GM19193 (cell line): ENCODE data around the gene MYO15A.

ENCODE experiments used
- POLR2A ChIP-seq: IDR thresholded peaks from 4 replicates; pipeline ENCODE4 v1.6.1; 2011; ENCODE audit not compliant: insufficient read depth, insufficient read length; ENCODE audit errors: extremely low read depth

The MYO15A gene

DNA sequence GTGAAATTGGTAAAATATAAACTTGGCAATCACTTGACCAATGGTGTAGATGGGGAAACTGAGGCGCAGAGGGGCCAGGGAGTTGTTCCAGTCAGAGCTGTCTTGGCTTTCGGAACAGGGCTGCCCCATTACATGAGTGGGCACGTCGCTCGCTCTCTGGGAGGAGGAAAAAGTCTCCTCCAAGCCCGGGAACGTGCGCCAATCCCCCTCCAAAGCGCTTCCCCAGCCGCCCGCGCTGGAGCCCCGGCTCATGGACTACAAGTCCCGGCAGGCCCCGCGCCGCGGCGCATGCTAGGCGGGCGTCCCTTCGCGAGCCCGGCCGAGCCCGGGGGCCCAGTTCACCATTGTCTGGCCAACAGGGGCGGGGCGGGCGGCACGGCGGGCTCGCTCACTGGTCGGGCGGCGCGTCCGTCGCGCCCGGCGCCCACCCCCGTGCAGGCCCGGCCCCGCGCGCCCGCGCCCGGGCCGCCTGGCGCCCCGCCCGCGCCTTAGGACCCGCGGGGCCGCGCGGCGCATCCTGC lies 116.6 kb downstream of the MYO15A start, which contains the start of gene LLGL1:
TSS of gene LLGL1 (plus strand) at position 515 of the 521 bp plus-strand sequence. CDS start 48 bp downstream, outside the sequence.
- TF ChIP-seq POLR2A, result no peak

DNA sequence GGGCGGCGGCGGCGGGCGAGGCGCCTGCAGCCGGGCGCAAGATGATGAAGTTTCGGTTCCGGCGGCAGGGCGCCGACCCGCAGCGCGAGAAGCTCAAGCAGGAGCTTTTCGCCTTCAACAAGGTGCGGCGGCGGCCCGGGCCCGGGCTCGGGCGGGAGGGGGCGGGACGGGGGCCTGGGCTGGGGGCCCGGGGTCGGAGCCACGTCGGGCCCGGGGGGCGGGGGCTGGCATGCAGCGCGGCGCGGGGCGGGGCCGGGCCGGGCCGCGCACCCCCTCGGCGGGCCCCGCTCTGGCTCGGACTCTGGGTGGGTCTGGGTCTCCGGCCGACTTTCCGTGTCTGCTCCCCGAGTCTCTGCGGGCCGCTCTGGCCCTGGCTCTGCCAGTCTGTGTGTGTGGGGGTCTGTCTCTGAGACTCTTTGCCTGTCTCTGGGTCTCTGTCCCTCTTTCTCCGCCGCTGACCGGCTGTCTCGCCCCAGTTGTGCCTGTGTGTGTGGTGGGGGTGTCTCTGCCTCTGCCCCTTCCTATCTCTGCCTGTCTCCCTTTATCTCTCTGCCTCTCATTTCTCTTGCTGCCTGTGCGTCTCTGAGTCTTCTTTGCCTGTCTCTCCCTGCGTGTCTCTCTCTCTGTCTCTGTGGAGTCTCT lies 117.2 kb downstream of the MYO15A start:
- TF ChIP-seq POLR2A, result no peak

DNA sequence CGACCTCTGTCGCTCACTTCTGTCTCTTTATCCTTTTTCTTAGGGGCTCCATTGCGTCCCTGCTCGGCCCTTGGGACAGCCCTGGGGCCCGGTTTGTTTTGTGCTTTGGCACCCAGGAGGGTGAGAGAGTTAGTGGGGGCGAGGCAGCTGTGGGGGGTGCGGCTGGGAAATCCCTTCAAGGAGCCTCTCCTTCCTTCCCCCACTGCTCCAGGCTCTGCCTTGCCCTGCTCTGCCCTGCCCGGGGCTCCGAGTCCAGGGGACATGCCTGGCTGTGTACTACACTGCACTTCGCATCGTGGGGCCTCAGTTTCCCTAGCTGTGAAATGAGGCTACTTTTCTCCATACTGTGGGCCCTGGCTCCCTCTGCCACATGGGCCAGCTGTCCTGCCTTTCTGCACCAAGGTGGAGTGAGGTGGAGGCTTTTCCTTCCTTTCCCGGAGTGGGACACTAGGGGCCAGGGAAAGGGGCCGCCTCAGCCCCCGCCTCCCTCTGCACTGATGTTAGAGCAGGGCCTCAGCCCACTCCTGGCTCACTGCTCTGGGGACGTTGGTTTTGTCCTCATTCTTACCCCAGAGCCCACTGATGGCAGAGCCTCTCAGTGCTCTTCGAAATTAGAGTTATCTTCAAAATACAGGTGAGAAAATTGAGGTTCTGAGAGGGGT lies 117.9 kb downstream of the MYO15A start:
- TF ChIP-seq POLR2A, result no peak

DNA sequence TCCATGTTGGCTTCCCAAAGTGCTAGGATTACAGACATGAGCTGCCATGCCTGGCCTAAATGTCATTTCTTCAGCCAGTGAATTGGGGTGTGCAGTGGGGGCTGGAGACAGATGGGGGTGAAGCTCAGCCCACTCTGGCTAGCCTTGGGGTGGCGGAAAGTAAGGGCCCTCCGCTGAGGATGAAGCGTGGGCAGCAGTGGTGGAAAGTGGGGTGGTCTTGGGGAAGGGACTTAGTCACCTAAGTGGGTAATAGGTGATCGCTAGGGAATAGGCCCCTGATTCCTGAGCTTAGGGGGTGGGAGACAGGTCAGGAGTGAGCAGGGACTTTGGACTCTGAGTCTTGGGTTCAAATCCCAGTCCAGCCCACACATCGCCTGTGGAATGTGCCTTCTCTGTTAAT lies 119.1 kb downstream of the MYO15A start:
- no peak for TF ChIP-seq POLR2A

DNA sequence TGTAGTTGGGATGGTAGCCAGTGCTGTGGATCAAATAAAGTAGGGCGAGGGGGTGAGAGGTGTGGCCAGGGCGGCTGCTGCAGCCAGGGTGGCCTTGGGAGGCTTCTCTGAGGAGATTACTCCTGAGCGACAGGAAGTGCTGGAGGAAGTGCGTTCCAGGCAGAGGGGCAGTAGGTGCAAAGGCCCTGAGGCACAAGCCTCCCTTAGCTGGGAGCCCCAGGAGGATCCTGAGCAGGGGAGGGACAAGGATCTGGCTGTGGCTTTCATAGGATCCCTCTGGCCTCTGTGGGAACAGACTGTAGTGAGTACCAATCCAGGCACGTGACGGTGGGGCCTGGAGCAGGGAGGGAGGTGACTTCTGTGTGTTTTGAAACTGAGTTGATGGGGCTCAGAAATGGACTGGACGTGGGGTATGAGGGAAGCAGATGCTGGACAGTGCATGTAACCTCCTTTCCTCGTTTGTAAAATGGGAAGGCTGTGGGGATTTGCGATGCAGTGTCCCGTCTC lies 119.7 kb downstream of the MYO15A start:
- TF ChIP-seq POLR2A, result no peak

DNA sequence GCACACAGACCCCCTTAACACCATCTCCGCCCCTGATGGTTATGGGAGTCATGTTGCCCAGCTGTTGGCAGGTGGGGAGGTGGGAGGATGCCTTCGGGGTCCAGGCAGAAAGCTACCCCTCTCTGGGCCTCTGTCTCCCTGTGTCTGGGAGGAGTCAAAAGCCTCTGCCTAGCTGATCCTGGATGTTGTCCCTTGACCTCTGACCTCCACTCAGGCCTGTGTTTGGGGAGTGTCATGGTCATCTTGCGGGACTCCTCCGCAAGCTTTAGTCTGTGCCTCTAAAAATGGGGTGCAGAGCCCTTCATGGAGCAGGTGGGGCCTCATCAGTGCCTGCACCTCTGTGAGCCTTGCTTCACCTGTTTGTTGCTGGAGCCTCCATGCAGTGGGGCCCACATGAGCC lies 120.7 kb downstream of the MYO15A start:
- no peak for TF ChIP-seq POLR2A
